ENCODE data around the gene TTLL11. TPM values are rescaled to one million over a fixed set of nuclear protein-coding genes. Genes with fewer than 3 reads are reported as not detected.
A peak's percentile ranks its signal among the peaks of the same experiment; 100 is the strongest.

Gene TTLL11
- polyA plus RNA-seq, 10 donors = 13.3 to 32.0 (median 23.8) TPM

DNA sequence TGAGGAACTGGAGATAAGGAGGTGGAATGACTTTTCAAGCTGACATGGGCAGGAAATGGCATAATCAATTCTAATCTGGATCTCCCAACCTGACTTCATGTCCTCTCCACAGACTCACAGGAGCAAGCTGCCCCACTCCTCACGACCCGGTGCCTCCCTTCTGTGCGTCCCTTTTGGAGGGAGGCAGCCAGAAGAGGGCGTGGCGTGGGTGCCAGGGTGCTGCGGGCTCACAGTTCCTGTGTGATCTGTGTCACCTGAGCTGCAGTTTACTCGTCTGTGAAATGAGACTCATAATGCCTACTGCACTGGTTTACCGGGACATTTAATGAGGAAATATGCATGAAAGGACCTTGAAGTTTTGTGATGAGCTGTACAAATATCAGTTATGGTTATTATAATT is 234.3 kb downstream of the TTLL11 start:
- no peak for DNase-seq

GRCh38 chr9:121857928-121858327 is 235.2 kb downstream of the TTLL11 start:
- no peak for DNase-seq

DNA sequence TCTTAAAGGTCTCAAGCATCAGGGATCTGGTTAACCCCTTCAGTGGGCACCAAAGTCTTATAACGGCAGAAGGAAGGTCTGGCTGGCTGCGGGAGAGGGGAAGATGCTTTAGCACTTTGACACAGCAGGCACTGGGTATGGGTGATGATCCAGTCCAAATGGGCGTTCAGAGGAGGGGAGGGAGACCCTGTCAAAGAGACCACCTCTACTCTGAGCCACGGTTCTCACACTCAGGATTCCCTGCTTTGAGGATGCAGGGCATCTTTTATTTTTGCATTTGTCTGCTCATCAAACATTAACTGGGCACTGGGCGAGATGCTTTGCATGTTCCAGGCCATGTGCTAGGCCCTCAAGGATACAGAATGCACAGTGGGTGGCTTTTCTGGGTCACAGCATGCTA is 237.6 kb downstream of the TTLL11 start:
- no peak for DNase-seq

- DNase-seq = no peak
Measured at GRCh38 chr9:121853617-121854395, 239.3 kb downstream of the TTLL11 start.

- peak; percentile 13 to 73 (median 49) for DNase-seq
Measured at GRCh38 chr9:121852651-121853616, 240.2 kb downstream of the TTLL11 start.

GRCh38 chr9:121852241-121852640 is 240.9 kb downstream of the TTLL11 start:
- no peak for DNase-seq

DNA sequence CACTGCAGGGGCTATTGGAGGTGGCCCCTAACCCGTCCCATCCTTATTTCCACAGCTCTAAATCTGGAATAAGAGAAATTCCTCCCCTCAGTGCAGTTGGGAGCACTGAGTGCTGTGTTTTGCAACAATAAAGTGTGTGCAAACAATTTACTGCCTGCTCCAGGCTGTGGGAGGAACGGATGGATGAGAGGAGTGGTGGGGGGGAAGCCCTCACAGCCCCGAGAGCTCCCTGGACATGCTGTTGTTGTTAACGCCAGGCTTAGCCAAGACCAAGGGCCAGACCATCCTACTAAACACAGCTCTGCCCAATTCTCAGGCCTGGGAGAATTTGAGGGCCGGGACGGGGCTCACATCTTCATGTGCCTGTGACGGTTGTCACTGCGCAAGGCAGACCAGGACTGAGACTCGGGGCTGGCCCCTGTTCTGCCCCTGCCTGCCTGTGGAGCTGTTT is 241.4 kb downstream of the TTLL11 start:
- DNase-seq = peak; percentile 9 to 73 (median 40)

DNA sequence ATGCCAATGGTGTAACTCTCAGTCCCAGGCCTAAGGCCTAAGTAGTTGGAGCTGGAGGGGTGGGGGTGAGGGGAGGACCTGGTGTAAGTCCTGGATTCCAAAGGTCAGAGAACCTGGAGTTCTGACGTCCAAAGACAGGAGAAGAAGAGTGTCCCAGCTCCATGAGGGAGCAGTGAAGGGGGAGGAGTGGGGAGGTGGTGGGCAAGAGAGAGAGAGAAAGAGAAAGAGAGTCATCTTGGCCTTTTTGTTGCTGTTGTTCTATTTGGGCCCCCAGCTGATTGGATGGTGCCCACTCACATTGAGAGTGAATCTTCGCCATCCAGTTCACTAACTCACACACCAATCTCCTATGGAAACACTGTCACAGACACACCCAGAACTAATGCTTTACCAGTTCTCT is 242.7 kb downstream of the TTLL11 start:
- DNase-seq = no peak

- DNase-seq = no peak
Measured at GRCh38 chr9:121849554-121849953, 243.6 kb downstream of the TTLL11 start.

GRCh38 chr9:121844562-121844961 is 248.5 kb downstream of the TTLL11 start:
- no peak for DNase-seq

DNA sequence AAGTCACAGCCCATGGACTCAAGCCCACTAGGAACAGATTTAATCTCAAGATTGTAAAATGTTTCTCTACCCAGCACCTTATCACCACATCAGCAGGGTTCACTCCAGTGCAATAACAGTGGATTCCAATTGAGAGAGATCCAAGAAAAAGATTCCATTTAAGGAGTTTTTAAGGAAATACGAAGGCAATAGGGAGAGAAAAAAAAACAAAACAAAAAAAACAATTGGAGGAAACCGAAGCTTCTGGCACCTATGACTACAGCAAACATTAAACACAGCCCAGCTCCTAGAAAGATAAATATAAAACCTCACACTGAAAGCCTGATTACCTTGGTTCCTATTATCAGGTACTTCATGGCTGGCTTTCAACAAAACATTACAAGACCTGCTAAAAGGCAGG is 249.0 kb downstream of the TTLL11 start:
- DNase-seq = no peak

GRCh38 chr9:121842612-121842978 is 250.5 kb downstream of the TTLL11 start:
- peak in 1 of 3 donors; percentile 29 for DNase-seq

DNA sequence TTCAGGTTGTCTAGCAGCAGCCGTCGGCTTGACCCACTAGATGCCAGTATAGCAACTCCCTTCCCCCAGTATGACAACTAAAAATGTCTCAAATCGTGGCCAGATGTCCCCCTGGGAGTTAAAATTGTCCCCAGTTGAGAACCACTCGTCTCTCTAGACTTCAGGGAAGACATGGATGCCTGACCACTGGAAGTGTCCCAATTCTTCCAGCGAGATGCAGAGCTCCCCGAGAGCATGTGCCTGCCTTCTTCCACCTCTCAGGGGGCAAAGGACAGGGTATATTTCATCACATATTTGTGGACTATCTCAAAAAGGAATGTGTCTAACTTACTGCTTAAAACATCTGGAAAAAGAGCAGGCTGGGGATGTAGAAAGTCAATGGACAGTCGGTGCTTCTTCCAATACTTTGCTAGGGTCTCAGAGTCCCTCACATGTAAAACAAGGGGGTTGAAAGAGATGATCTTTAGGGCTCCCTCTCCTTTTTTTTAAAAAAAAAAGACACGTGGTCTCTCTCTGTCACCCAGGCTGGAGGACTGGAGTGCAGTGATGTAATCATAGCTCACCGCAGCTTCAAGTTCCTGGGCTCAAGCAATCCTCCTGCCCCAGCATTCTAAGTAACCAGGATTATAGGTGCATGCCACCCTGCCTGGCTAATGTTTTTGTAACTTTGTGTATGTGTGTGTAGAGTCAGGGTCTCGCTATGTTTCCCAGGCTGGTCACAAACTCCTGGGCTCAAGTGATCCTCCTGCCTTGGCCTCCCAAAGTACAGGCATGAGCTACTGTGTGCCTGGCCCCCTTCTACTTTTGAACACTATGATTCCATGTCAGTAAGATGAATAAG is 251.1 kb downstream of the TTLL11 start:
- DNase-seq = no peak

- DNase-seq = no peak
Measured at GRCh38 chr9:121840838-121841760, 252.0 kb downstream of the TTLL11 start.

DNA sequence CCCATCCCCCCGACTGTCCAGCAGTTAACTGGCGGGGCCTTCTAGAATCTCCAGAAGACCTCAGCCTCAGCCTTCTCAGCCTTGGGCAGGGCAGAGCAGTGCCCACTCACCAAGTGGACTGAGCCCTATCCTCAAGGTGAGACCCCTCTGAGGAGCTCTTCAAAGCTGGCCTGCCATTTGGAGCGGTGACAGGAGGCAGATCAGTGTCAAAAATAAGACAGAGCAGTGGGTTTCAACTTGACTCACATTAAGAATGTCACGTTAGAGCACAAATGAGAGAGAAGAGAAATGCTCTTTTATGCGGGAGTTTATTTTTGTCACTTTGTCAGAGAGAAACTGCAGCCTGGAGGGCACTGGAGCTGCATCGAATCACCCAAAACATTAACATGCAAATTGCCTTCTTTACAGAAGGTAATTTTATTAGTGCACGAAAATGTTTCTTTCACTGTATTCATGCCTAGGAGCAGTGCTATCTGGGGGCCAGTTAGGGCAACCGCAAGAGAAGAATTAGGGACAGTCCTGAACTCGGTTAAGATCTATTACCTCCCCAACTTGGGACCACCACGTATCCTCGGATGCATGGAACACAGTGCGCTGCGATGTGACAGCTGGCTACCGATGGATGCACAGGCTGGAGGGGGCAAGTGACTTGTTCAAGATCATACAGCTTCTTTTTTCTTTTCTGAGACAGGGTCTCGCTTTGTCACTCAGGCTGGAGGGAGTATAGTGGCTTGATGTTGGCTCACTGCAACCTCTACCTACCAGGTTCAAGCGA is 253.2 kb downstream of the TTLL11 start:
- no peak for DNase-seq

- DNase-seq = no peak
Measured at GRCh38 chr9:121838746-121839669, 254.1 kb downstream of the TTLL11 start.

- peak in 1 of 3 donors; percentile 32 for DNase-seq
Measured at GRCh38 chr9:121837113-121837961, 255.8 kb downstream of the TTLL11 start.

Data from muscle of back (tissue), 11 donors.